ENCODE data around the gene RNF11. TPM values are rescaled to one million over a fixed set of nuclear protein-coding genes. Genes with fewer than 3 reads are reported as not detected.

The RNF11 gene
- polyA plus RNA-seq, 12 donors: 88.4 to 148 (median 125) TPM; not detected in 1

DNA sequence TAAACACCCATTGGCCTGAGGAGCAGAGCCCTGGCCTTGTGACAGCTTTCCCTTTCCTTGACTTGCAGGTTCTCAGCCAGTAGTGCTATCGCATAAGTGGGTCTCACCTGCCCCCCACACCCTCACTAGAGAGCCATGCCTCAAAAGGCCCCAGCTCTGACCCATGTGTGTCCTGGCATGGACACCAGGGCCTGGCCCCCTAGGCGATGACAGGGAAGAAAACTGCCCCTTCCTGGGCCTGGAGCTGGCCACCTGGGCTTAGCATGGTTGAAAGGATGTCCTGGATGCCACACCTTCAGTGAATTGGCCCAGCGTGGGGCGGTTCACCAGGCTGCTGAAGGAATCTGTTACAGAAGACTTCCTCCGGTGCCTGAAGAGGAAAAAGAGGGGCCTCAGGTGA, 75.8 kb downstream of the RNF11 start:
- no peak for DNase-seq

DNA sequence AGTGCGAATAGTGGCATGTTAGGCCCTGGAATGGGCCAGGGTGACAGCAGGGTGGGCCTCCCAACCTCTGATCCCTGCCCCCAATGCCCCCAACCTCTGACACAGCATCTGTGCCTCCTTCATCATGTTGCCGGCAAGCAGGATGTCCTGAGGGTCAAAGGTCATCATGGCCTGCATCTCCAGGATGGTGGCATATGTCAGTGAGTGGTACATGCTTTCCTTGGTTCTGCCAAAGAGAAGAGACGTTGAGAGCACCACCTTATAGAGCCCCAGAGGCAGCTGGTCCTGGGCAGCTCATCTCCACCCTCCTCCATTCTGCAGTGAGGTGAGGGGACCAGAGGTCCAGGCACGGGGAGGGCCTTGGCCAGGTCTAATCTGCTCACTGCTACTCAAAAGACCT, 76.6 kb downstream of the RNF11 start:
- no peak for DNase-seq

DNA sequence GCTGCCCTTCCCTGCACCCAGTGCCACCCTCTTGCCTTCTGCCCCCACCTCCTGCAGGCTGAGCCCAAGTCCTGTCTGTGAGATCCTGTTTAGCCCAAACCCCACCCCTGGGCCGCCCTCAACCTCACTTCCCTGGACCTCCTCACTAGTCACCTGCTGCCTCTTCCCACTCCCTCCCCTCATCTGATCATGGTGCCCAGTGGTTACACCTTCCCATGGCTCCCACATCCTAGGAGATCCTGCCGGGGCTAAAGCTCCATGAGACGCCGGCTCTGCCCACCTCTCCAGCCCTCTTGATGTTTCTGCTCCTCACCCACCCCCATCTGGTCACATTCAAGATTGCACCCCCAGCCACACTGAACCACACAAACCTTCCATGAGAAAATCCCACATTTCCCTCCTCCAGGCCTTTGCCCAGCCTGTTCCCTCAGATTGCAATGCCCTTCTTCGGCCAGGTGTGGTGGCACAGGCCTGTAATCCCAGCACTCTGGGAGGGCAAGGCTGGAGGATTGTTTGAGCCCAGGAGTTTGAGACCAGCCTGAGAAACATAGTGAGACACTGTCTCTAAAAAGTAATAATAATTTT, 77.3 kb downstream of the RNF11 start:
- DNase-seq: no peak

DNA sequence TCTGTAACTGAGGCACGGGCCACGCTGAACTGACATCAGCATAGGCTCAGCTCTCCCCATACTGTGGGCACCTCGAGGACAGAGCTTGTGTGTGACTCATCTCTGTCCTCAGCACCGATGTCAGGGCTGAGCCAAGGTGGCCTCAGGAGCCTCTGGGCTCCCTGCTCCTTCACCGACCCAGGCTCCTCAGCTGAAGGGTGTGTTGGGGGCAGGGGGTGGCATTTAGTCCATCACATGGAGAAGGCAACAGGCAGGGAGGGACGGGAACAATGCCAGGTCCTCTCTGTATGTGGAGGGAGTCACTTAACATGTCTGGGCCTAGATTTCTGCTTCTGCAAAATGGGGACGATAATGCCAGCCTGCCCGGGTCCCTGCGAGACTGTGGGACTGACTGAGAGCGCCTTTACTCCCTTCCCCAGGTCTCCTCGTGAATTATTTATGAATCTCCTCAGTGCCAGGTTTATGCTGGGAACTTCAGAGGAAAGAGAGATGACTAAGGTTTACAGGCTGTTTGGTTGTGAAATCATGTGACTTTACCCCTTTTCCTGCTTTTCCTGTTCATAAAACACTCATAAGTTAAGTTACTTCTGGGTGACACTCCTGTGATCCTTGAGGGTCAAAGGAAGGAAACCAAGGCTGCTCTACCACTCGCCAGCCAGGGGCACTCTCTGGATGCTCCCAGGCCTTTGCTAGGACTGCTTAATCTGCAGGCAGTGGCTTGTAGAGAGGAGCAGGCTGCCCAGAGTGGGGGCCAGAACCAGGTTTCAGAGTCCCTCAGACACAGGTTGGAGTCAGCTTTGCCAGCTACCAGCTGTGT, 78.1 kb downstream of the RNF11 start:
- no peak for DNase-seq

DNA sequence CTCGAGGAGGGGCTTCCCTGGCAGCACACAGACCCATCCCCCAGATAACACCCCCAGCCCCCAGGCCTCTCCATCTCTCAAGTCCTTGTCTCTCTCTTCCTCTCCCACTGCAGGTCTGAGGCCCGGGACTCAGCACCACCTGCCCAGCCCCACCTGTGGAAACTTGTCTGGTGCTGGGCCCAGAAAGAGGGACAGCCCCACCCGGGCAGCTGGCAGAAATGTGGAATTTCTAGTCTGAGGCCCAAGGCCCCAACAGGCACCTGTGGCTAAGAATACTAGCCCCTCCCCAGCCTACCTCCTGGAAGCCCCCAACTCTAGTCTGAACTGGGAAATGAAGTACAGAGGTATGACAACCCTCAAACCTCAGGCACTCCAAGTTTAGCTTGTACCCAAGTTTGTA, 78.9 kb downstream of the RNF11 start:
- no peak for DNase-seq

DNA sequence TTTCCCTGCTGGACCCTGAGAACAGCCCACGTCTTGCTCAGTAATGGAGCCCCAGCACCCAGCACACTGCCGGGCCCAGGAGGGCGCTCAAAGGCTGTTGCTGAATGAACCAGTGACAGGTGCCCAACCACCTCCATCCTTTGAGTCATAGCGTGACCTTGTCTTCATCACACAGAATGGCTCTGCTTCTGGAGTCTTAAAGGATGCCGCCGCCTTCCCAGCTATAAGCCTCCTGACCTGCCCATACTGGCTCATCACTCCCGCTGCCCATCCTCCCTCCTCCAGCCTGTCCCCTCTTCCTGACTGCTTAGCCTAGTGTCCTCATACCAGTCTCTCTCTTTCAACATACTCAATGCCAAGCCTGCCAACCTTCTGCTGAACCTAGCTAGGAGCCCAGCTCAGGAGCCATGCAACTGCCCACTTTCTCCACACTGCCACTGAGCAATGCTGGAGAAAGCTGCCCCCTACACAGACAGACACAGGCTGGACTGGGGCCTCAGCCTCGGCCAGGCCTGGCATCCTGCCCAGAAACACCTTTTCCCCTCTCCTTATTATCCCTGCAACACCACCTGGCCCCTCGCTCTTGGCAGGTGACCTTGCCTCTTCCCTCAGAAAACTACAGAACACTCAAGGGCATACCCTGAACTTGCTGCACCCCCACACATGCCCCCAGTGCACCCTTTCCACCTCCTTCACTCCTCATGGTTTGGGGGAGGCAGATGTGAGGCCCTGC, 80.2 kb downstream of the RNF11 start:
- no peak for DNase-seq

DNA sequence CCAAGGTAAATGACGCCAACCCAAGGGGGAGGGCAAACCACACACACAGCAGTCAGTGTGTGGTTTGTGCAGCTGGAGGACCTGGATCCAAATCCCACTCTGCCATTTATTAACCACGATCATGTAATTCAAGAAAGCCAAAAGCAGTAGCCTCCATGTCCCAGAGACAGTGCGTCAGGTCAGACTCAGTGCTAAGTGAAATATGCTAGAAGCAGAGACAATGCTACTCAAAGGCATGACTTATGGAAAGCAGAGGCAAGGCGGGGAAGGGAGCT, 80.7 kb downstream of the RNF11 start:
- DNase-seq: no peak

DNA sequence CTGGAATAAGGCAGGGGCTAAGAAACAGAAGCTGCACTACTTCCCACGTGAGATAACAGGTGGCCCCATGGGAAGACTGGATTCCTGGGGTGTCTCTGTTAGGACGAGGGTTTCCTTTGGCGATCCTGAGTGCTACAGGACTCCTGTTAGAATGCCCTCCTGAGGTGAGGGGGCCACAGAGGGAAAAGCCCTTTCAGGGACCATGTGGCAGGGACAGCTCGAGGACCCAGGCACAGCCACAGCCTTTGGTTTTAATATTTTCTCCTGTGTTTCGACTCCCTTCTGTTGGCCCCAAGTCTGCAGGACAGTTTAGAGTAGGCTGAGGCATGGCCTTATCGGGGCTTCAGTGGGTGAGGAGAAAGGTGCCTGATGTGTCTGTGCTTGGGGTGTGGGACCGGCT, 81.7 kb downstream of the RNF11 start:
- no peak for DNase-seq

DNA sequence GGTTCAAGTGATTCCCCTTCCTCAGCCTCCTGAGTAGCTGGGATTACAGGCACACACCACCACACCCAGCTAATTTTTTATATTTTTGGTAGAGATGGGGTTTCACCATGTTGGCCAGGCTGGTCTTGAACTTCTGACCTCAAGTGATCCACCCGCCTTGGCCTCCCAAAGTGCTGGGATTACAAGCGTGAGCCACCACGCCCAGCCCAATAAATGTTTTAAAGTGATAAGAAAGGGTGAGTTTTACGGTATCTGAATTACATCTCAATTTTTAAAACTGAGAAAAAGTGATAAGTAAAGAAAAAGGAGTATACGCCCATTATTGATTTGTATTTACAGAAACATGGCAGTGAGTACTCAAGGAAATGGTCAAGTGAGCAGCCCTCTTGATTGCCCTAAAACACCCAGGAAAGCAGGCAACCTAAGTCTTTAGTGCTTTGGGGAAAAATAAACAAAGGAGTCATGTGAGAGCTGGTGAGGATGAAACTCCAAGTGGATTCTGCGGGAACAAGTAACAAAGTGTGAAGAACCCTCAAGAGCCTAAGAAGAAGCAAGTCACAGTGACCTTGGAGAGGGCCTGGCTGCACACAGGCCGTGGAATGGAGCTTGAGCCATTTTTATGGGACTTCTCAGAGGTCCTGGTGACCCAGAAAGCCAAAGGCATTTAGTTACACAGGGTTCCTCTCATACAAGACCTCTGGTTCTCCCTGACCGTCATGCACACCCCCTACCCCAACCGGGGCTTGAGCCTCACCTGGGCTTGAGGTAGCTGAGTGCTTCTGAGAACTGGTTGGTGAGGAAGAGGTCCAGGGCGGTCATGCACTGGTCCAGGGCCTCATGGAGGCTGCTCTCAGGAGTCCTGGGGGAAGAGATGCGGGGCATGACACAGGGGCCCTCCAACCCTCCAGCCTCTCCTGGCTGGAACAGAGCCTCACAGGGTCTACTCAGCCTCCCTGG, 85.2 kb downstream of the RNF11 start:
- no peak for DNase-seq

DNA sequence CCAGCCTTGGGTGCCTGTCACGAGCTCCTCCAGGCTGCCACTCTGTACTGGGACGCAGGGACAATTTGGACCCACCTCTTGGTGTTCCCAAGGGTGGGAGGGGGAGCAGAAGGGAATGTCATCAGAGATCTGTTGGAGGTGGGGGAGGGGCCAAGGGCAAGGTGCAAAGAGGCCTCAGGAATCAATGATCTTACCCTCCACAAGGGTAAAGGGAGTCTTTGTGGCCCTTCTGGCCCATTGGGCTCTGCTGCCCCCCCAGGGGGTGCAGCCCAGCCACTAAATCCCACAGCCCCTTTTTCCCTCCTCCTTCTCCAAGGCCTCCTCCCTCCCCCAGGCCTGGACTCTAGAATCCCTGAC, 85.8 kb downstream of the RNF11 start:
- DNase-seq: no peak

DNA sequence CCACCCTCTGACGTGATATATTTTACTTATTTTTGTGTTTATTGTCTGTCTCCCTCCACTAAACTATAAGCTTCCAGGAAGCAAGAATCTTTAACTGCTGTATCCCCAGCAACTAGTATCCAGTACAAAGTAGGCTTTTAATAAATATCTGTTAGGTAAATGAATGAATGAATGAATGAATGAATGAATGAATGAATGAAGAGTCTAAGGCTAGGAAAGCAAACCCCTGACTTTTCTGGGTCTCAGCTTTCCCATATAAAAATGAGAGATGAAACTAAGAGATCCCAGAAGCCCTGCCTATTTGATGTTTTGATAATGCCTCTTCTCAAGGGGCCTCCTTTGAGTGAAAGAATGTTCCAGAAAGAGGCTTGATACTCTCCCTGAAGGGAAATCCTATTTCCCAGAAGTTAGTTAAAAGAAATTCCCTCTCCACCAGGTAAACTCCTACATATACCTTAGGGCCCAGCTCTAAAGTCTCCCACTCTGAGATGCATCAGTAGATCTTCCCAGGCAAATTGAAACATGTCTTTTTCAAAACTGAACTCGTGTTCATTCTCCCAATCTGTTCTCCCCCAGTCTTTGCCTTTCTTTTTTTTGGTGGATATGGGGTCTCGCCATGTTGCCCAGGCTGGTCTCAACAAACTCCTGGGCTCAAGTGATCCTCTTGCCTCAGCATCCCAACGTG, 86.5 kb downstream of the RNF11 start:
- DNase-seq: no peak

Other genes starting within 250 kb of the RNF11 start
- gene C1orf185, start 134.0 kb upstream of the RNF11 start, polyA plus RNA-seq (ENCODE audit: insufficient read length in 12 of 12): not detected
- gene TTC39A, start 94.3 kb downstream of the RNF11 start, polyA plus RNA-seq (ENCODE audit: insufficient read length in 12 of 12): 10 to 100 TPM in 1 of 12 donors, 1 to 10 TPM in 10, not detected in 1; 2.0 to 18.9 (median 6.1) TPM